Measurements from ENCODE around the gene AICDA.
A peak's percentile ranks its signal among the peaks of the same experiment; 100 is the strongest.
"Not testable (repeated sequence)": the region's sequence is repeated elsewhere in the genome, so short reads cannot be mapped to it uniquely, and the experiment has no call there.

The AICDA gene

DNA sequence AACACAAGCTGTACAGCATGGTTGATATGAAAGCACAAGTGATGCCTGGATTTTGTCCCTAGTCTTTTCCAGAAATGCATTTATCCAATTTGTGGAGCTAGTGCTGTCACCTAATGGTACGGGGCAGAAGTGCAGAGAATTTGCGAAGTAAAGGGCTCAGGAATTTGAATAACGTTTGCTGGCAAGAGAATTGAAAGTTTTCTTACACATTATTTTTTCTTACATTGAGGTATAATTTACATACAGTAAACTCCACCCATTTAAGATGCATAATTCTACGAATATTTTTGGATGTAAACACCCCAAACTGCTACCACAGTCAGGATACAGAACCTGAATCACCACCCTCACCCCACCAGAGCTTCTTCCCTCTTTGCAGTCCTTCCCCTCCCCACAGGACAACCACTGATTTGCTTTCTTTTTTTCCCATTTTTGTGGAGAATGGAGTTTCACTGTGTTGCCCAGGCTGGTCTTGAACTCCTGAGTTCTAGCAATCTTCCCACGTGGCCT lies 3.5 kb downstream of the AICDA start:
- DNase-seq, result peak; percentile 7 to 32

DNA sequence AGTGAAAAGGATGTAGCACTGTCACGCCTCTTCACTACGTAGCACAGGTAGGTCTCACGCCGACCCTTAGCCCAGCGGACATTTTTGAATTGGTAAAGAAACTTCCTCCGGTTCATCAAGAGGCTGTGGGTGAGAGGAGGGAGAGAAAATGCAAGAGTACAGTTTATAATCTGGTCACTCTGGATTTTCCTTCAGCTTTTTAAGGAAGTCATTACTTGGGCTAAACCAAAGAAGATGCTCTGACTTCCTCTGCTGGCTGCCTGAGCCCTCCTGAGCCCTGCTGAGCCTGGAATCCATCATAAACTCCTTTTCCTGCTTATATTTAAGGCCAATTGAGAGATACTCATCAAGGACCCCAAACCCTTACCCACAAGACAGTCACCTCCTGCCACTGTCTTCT lies 5.8 kb downstream of the AICDA start:
- no peak for DNase-seq

DNA sequence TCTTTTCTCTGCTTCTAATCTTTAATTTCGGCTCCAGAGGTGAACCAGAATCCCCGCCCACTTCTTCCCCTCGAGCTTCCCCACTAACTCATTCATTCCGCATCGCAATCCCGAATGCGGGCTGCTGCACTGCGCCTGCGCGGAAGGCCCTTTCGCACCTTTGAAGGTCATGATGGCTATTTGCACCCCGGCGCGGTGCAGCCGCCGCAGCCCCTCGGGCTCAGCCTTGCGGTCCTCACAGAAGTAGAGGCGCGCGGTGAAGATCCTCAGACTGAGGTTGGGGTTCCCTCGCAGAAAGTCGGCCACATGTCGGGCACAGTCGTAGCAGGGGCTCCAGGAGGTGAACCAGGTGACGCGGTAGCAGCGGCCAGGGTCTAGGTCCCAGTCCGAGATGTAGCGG lies 7.6 kb downstream of the AICDA start:
- DNase-seq, result no peak

DNA sequence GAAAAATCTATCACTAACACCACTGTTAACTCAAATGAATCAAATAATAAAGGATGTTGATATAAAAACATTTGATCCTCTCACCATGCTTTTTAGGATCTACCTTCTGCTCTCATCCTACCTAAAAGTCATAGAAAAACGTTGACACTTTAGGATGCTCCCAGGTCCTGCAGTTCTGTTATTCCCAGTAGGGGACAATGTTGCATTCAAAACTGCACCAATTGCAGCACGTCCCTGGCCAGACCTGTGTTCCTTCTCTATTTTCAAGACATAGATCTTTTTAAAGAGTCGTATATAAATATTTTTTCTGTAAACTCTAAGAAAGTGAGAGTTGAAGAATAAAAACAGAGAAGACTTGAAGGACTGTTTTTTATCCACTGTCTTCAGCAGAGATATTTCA lies 8.8 kb downstream of the AICDA start:
- no peak for DNase-seq

DNA sequence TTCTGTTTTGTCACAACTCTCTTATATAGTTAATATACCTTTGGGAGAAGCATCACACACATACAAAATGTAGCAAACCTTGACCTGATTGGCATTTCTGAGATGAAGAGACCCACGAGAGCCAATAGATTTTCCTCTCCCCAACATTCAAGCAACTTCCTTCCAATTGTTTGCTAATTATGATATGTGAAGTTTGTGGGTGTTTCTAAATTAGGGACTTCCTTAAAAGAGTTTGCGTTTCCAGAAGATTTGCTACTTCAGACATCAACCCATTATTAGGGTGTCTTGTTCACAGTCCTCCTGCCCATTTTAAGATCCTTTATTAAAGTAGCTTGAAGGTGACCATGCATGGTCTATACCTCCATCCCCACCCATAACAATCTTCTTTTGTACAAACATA lies 9.4 kb downstream of the AICDA start:
- no peak for DNase-seq

DNA sequence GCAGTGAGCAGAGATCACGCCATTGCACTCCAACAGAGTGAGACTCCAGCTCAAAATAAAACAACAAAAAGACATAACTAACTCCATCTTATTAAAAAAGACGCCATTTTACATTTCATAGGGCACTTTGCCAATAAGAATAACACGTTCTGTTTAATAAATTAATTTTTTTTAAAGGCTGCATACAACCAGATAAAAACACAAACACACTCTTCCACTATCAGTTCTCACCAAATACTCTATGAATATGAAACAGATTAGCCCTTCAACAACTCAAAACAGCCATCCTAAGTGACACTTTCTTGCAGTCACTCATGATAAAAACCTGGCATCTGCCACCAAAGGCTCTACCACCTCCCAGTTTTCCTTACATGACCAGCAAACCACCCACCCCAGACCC lies 16.1 kb downstream of the AICDA start:
- no peak for DNase-seq

DNA sequence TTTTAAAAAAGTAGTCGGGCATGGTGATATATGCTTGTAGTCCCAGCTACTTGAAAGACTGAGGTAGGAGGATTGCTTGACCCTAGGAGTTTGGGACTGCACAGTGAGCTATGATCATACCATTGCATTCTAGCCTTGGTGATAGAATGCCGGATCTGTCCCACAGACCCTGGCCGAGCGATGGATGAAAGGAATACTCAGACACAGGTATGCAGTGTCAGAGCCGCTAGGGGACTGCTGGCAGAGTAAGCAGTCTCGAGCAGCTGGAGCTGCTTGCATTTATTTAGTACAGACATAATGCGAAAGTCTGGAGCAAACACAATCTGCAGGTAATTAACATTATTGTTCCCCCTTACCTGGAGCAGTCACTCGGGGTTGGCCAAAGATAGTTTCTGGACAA lies 18.6 kb downstream of the AICDA start:
- DNase-seq, result no peak

DNA sequence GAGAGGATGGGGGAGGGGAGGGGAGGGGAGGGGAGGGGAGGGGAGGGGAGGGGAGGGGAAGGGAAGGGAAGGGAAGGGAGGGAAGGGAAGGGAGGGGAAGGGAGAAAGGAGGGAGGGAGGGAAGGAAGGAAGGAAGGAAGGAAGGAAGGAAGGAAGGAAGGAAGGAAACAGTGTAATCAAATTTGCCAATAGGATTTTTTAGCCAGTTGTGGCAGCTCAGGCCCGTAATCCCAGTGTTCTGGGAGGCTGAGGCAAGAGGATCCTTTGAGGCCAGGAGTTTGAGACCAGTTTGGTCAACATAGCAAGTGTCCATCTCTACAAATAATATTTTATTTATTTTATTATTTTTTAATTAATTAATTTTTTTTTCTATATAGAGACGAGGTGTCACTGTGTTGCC lies 19.4 kb downstream of the AICDA start:
- DNase-seq, result no peak

DNA sequence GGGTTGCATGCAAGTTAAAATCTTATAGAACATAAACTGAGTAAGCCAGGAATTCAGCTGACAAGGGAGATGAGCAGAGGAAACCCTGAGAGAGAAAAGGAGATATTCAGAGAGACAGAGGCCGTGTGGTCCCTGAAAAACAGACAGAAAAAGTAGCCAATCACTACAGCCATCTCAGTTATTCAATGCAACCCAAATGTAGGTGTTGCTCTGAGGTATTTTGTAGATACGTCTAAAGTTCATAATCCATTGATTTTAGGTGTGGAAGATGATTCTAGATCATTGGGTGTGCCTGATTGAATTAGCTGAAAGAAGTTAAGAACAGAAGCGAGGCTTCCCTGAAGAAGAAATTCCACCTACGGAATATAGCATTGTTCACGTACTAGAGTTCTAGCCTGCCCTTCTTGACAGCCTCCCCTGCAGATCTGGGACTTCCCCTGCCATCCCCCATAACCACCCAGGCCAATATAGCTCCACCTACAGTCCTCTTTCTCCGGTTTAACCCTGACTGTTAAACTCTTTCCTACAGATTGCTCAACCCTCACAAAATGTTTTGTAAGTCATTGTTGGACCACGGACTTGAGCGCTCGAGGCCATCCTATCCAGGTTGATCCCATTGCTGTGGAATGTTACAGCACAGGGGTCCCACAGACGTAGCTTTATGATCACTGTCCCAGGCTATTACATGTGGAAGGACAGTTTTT lies 21.7 kb downstream of the AICDA start:
- no peak for DNase-seq

DNA sequence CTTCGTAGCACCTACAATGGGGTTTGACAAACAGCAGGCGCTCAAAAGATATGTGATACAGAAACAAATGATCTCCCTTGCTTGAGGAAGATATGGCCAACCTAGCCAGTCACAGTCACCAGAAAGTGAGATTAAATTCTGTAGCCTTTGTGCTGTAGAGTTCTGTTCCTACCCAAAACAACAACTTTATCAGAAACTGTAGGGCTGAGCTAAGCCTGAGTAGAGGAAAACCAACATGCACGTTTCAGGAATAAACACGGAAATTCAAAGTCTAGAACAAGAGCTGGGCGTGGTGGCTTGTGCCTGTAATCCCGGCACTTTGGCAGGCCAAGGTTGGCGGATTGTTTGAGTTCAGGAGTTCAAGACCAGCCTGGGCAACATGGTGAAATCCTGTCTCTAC lies 23.0 kb downstream of the AICDA start:
- DNase-seq, result no peak

DNA sequence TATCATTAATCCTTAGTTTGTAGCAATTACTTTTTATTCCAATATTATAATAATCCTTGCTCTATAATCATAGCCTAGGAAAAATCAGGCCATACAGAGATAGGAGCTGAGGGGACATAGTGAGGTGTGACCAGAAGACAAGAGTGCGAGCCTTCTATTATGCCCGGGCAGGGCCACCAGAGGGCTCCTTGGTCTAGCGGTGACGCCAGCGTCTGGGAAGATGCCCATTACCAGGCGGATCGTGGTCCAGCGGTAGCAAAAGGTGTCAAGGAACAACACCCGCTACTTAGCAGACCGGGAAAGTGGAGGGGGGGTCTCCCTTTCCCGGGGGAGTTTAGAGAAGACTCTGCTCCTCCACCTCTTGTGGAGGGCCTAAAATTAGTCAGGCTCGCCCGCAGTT lies 28.2 kb downstream of the AICDA start:
- DNase-seq, result not testable (repeated sequence)

DNA sequence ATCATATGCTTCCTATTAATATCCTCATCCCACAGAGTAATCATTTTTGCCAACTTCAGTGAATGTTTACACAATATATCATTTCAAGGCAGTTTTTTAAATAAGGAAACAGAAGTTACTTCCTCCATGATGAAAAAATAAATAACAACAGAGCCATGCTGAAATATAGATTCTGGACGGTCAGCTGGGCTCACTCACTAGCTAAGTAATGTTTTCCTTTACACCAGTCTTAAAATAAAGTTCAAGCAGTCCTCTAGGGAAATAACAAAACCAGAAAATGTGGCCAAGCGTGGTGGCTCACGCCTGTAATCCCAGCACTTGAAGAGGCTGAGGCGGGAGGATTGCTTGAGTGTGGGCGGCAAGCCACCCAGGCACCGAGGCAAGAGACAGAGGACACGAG lies 28.7 kb downstream of the AICDA start:
- DNase-seq, result no peak

DNA sequence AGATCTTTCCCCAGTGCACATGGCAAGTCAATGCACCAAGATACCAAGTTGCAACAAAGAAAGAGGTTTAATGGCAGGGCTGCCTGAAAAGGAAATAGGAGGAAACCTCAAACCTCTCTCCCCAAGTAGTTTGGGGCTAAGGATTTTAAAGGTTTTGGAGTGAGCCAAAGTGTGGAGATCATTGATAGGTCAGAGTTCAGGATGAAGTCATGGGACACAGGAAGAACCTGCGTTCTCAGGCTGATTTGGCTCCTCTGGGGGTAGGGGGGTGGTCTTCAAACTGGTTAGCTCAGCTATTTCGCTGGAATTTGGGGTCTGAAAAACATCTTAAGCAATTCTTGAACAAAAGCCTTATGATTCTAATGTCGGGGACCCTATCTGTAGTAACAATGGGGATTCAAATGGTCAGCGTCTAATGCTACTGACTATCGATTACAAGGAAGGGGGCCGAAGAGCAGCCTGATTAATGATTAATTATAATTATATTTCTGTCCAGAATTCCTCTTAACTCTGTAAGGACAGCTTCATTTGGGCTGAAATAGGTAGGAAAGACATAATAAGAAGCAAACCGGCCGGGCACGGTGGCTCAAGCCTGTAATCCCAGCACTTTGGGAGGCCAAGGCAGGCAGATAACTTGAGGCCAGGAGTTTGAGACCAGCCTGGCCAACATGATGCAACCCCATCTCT lies 31.4 kb downstream of the AICDA start:
- no peak for DNase-seq

DNA sequence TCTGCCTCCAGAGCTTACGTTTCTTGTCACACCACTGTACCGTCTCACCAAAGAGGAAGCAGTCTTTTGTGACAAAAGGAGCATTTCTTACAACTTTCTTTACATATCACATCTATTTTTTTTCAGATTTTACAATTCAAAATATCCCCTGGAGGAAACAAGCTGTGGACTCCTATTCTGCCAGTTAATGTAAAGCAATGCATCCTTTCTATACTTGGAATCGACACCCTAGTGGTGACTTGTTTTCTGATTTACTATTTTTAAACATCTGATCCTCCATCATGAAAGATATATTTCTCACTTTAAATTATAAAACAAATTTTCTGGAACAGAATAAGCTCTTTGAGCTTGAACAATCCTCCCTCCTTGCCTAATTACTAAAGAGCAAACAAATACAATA lies 34.8 kb downstream of the AICDA start:
- no peak for DNase-seq

DNA sequence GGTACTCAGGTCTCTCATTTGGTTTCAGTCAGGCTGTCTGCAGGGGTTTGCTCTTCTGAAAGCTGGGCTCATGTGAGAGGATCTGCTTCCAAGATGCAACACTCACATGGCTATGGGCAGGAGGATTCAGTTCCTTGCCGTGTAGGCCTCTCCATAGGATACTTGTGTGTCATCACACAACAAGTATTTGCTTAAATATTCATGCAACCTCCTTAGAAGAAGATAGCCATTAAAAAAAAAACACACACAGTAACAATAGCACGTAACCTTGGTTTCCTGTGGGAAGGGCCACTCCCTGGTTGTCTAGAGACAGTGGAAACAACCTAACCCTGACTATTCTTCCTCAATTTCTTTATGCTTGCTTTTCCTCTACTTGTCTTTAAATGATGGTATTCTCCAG lies 40.2 kb downstream of the AICDA start:
- no peak for DNase-seq

DNA sequence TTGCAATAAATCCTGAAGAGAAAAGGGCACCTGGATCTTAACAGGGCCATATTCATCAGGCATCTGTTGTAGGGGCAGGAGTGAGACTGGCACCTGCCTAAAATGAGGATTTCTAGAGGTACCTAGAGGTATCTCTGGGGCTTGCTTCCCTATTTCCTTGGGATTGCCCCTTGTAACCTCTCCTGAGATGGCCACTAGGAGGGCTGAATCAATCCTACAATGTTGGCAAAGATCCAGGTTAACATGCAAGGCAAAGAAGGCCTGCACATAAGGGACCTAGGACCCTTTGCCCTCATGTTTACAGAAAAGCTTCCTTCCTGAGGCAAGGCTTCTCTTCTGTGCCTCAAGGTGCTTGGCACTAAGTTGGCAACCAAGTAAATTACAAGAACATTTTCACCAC lies 46.1 kb downstream of the AICDA start:
- no peak for DNase-seq

DNA sequence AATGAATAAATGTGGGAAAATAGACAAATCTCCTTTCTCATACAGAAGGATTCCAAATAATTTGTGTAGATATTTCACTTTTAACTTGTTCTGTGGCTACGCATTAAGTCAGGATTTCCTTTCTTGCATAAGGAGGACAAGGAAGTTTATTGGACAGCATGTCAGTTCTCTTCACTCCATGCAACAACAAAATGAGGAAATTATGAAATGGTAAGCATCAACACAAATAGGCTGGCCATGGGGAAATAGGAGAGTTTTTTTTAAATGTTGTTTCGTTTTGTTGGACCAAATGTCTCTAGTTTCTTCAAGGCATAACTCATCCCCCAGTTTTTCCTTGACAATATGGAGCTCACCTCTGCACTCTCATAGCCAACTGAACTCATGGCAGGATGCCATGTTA lies 46.6 kb downstream of the AICDA start:
- DNase-seq, result not testable (repeated sequence)

DNA sequence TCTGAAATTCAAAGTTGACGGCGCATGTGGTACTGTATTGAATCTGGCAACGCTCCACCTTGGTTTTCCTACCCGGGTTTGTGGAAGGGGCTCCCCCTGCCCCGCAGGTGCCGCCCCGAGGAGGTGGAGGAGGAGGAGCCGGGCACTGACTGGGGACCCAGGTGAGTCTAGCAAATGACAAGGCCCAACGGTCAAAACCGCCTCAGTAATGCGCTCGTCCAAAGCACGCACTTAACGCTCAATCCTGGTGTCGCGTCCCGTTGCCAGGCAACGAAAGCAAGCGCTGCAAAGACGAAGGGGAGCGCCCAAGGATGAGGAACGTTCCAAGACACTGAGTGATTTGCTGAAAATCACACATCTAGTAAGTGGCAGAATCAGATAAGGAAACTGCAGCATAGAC lies 48.0 kb downstream of the AICDA start:
- peak in 1 of 2 experiments; percentile 42 for DNase-seq

DNA sequence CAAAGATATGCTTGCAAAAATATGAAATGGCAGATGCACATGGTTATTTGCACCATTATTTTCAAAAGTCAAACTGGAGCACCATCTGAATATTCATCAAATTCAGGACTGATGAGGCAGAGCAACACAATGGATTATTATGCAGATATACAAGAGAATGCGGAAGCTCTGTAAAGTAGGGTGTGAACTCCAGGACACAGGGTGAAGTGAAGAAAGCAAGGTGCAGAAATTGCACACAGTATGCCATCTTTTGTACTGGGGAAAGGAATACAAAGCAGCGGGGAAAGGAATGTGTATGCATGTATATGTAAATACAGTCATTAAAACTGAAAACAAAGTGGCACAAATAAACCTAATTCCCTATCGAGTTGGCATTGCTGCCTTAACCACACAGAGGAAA lies 49.3 kb downstream of the AICDA start:
- DNase-seq, result no peak

DNA sequence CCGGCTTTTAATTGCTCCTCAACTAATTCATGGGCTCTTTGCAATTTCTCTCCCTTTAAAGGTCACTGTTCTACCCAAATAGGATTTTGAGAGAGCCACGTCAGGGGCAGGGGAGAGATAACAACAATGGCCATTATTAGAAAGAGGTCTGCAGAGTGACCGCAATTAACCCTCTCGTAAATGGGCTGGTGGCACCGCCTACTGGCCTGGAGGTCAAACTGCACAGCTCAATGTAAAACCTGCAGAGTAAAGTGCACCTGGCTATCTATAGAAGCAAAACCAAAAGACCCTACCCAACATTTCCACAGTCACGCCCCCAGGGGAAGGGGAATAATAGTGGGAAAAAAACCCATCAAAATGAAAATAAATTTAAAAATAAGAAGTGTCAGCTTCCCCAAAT lies 50.3 kb downstream of the AICDA start:
- DNase-seq, result peak in 1 of 2 experiments; percentile 4

DNA sequence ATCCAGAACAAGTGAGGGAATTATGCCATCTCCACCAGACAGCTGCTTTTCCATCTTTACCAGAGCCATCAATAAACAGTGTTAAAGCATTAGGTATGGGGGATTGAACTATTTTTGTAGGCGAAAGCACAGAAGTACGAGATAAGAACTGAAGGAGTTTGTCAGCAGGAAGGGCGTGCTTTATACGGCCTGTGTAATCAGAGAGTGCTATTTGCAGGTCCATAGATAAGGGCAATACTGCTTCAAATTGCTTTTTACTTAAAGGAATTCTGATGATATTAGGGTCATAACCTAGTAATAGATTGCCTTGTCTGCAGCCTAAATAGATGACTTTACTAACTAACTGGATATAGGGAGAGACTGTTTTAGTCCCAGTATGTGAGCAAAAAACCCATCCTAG lies 51.6 kb downstream of the AICDA start:
- DNase-seq, result no peak

DNA sequence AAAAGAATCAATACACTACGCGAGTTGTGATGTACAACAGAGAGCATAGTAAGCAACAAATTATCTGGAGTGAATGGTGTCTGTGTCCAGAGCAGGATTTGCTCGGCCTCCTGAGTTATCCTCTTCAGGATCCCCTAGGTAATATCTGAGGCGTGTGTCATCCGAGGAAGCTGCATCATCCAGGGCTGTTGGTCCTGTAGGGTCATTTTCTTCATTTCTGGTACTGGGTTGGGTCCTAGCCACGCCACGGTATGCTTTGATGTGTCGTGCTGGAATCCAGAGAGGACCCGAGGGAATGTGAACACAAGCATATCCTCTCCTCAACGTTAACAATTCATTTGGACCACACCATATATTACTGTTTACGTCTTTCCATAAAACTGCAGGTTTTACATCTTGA lies 53.0 kb downstream of the AICDA start:
- no peak for DNase-seq

DNA sequence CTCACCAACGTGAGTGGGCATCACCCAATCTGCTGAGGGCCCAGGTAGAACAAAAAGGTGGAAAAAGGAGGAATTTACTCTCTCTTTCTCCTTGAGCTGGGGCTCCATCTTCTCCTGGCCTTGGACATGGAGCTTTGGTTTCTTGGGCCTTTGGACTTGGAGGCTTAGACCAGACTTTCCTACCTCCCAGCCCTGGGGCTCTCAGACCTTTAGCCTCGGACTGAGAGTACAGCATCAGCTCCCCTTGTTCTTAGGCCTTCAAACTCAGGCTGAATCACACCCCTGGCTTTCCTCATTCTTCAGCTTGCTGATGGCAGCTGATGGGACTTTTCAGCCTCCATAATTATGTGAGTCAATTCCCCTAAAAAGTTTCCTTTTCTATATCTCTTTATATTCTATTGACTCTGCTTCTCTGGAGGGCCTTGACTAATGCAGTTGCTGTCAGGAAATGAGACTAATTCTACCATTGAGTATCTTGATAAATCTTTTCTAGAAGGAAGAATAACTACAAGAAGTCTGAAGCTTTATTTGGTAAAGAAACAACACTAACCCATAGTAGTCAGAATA lies 56.0 kb downstream of the AICDA start:
- DNase-seq, result no peak

DNA sequence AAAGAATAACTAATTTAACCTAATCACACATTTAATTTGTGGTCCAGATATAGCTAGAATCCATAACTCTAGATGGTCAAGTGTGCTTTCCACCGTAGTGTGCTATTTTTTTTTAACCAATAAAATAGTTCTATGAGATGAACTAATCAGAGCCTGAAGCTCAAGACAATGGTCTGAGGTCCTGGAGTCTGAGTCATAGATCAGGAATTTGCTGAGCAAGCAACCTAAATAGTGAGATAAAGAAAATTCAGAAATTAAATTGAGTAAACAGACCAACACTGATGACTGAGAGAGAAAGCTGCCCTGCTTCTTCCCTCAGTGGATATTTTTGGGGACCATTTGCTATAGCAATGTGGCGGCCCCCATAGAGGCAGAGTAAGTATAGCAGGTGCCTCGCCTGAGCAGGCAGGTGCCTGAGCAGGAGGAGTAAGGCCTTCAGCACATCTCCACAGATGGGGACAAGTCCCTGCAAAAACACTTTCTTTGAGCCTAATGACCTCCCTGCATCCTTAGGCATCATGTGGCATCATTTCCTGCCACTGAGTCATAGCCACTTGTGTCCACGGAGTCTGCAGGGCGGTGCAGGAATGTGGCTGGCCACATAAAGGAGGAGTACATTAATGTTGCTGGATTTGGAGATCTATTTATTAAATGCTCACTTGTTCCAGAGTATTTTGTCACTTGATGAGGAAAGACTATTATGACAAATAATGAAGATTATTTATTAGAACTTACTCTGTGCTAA lies 58.0 kb downstream of the AICDA start:
- DNase-seq, result no peak
